Activated T-helper 9 cell treated with anti-CD3 and anti-CD28 coated beads, Interleukin-2, amount 50 U/mL, for 16 hours (primary cell): ENCODE data around the gene KREMEN2.
"Not testable (repeated sequence)": the region's sequence is repeated elsewhere in the genome, so short reads cannot be mapped to it uniquely, and the experiment has no call there.

Experiments
- DNase-seq: peaks from one replicate; pipeline ENCODE4 v3.0.0-alpha.2; 2020; ENCODE audit warnings: low read depth

KREMEN2 gene

GRCh38 chr16:2939968-2940367, 24.1 kb upstream of the KREMEN2 start:
- DNase-seq, result no peak

DNA sequence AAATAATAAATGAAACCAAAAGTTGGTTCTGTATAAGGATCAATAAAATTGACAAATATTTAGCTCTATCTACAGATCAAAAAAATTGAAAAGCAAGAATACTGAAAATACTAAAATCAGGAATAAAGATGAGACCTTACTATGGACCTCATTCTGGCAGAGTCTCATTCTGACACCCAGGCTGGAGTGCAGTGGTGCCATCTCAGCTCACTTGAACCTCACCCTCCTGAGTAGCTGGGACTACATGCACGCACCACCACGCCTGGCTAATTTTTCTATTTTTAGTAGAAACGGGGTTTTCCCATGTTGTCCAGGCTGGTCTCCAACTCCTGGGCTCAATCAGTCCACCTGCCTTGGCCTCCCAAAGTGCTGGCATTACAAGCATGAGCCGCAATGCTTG, 22.0 kb upstream of the KREMEN2 start:
- DNase-seq, result no peak

- not testable (repeated sequence) for DNase-seq
Measured at GRCh38 chr16:2943716-2944115, 20.4 kb upstream of the KREMEN2 start.

- DNase-seq, result no peak
Measured at GRCh38 chr16:2946649-2947048, 17.4 kb upstream of the KREMEN2 start.

- no peak for DNase-seq
Measured at GRCh38 chr16:2948807-2949704, 15.0 kb upstream of the KREMEN2 start.

DNA sequence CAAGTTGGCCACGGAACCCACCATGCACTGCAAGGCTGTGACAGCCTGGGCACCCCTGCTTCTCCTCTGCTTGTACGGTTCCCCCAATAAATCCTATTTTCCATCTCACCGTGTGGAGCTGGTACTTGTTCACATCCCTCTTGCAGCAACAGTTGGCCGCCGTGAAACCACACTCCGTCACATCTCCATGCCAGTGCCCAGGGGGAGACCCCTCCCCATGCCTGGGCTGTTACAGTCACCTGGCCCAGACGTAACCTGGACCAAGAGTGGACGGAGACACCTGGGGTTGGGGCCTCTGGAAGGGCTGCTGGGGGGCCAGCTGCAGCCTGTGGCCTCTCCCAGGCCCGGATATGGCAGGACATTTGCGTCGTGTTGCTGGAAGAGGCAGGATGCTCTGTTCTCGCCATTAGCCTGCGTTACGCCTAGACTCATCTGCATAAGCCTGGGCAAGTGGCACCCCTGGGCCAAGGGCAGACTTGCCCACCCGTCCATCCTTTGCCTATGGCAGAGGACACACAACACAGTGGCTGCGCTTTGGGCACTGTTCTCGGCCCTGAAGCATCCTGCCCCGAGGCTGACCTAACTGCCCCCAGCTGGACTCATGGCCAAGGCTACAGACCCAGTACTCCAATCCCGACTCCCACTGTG, 14.2 kb upstream of the KREMEN2 start:
- DNase-seq, result no peak

DNA sequence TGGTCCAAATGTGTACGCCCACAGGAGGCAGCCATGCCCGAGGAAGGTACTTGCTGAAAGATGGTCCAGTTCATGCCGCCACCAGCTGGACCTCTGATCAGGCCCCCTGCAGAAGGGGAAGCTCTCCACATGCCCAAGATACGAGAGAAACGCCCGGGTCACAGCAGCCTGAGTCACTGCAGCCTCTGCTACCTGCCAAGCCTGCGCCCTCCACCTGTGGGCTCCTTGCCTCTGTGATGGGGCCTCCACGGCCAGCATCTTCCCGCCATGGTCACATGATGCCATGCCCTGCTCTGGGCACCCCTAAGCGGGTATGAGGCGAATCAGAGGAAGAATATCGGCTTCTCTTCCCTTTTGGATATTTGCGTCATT, 13.7 kb upstream of the KREMEN2 start:
- DNase-seq, result no peak

- no peak for DNase-seq
Measured at GRCh38 chr16:2950773-2951172, 13.3 kb upstream of the KREMEN2 start.

GRCh38 chr16:2952679-2953078, 11.4 kb upstream of the KREMEN2 start:
- no peak for DNase-seq

DNA sequence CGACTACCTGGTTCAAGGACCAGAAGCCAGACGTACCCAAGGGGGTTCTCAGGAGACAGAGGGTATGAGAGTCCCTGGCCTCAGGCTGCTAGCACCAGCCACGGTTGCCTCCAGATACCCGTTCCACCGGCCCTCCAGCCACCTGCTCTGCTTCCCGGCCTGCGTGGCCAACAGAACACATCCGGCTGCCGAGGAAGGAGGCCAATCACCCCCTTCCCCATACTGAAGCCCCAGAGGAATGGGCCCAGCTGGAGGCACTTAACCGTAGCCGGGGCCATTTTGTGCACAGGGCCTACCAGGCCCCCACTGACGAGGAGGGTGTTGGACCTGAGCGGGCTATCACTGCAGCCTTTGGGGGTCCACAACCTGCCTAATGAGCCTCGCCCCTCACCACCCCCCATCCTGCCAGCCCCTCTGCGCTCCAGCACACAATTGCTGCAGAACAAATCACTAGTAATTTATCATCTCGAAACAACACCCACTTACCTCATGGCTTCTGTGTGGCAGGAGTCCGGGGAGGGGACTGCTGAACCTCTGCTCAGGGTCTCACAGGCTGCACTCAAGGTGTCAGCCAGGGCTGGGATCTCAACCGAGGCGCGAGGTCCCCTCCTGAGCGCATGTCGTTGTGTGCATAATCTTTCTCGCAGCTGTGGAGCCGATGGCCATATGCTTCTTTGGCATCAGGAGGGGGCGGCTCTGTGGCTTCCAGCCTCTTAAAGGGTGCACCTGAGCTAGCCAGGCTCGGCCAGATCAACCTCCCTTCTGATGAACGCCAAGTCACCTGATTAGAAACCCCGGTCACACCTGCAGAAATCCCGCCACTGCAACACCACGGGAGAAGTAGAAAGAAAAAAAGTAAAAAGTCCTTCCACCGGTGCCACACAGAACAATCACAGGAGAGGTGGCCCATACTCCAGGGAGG, 10.1 kb upstream of the KREMEN2 start:
- DNase-seq, result no peak

DNA sequence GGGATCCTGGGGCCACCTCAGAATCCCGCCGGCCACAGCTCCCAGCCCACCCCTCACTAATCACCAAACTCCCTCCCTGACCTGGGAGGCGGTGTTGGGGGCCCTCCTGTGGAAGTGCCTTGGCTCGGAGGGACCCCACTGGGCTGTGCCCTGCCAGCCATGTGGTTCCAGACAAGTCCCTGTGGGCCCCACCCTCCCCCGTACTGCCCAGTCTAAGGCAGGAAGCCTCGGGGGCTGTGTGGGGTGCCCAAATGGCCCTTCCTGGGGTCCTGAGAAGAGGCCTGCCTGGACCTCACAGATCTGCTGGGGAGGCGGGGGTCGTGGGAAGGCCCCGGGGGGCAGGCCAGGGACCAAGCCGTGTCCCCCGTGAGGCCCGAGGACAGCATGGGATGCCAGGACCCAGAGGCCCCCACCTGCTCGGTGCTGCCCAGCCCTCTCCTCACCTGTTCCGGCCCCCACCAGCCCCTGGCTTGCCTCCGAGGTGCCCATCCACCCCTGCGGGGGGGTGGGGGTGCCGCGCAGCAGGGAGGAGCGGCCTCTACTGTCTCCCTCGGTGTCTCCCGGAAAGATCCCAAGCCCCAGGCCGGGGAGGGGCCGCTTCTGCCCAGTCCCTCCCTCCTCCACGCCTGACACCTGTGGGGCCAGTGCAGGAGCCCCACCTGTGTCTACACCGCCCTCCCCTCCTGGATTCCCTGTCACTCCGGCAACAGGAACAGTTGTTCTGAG, 9.3 kb upstream of the KREMEN2 start:
- no peak for DNase-seq

DNA sequence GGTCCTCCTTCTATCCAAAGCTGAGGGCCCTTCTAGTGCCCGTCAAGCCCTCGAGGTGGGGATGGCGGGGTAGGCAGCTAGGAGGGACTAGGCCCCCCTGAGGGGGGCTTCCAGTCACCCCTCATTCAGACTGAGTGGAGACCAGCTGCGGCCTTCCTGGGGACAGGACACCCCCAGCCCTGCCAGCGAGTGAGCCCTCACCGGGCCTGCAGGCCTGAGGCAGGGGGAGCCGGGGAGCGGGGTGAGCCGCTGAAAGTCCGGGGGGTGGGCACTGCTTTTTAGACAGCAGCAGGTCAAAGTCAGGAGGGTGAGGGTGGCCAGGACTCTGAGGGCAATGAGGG, 8.7 kb upstream of the KREMEN2 start:
- DNase-seq, result no peak

DNA sequence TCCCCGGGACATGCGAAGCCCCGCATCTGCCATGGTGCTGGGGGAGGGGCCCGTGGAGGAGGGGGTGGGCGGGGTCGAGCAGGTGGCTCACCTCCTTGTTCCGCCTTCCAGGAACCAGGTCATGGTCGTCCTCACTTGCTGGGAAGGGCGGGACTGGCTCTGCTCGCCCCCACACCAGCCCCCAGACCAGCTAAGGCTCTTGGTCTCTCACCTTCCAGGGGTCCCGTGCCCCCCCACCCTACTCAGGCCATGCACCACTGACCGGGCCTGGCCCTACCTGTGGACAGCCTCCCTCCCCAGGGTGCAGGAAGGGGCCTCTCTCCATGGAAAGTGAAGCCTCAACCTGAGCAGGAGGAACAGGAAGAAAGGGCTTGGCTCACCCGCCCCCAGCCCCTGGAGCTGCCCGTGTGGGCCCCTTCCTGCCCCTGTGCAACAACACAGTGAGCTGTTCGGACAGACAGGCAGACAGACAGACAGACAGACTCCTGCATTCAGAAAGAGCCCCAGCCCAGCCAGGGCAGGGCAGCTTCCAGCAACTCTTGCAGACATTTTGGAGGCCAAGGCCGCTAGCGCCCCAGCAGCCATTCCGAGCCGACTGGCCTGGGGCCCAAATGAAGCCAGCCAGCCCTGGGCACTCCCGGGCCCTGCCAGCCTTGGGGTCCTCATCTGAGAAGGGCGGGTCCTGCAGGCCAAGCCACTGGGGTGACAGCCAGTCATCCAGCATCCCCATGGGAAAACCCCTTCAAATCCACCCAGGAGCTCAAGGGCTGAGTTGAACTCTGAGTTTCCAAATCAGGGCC, 8.1 kb upstream of the KREMEN2 start:
- no peak for DNase-seq

- DNase-seq, result no peak
Measured at GRCh38 chr16:2956579-2956956, 7.5 kb upstream of the KREMEN2 start.

DNA sequence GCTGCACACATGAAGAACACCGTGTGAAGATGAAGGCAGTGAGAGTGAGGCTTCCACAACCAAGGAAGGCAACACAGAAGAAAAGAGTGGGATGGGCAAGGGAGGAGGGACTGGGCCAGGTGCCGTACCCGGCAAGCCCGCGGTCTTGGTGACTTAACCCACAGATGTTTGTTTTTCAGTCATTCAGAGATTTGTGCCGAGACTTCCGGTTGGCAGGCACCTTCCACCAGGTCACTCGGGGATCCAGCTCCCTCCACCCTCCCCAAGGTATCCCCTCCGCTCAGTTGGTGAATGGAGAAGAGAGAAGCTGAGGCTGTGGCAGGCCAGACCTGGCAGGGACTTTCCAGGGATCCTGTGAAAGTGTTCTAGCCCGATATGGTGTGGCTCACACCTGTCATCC, 4.9 kb upstream of the KREMEN2 start:
- DNase-seq, result no peak

GRCh38 chr16:2960183-2961010, 3.7 kb upstream of the KREMEN2 start:
- no peak for DNase-seq

DNA sequence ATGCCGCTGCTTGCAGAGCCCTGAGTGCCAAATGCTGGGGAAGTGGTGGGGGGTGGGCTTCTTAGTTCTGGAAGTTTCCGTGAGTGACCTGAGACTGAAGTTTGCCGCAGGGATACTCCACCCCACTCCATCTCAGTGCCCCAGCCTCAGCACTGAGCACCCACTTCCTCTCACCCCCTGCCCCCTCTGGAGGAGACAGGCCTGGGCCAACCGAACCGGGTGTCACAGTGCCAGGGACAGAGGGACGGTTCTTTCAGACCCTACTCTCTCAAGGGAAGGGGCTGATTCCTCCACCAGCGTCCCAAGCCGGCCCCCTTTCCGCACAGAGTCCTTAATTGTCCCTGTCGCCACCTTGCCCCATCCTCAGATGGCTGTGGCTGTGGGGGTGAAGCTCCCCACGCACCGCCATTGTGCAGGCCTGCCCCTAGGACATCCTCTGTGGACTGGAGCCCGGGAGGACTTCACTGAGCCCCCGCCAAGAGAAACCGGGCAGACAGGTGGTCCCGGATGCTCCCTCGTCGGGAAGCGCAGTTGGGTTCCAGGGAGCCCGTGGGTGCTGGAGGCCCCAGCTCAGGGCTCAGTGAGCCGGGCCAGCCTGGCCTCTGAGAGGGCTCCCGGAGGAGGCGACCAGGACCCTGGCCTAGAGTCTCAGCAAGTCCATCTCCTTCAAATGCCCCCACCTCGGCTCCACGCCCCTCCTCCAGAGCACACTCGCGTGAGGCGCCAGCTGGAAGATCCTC, 1.6 kb upstream of the KREMEN2 start:
- DNase-seq, result no peak

DNA sequence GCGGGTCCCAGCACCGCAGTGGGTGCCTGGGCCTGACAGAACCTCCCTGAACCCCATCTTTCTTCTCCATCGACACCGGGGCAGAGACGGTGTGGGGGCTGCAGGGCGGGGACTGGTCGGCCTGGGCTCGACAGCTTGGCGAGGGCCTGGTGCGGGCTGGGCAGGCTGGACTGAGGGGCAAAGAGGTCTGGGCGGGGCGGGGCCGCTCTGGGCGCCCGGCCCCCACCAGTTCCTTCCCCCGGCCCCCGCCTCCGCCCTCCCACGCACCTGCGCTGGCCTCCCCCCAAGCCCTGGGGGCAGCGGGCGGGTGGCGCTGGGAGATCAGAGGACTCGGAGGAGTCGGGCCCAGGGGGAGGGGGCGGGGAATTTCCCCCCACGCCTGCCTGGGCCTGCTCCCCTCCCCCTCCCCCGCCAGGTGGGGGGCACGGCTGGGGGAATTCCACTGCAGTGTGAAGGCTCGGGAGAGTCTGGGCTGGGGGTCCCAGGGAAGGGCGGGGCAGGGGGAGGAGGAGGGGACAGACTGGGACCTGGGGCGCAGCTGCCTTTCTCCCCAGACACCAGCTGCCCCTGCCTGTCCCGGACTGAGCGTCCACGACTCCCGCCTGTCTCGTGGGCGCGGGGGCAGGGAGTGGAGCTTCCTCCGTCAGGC, 877 bp upstream of the KREMEN2 start:
- no peak for DNase-seq
